Stimulated activated CD4-positive, alpha-beta T cell treated with anti-CD3 and anti-CD28 coated beads, Interleukin-4, amount 100 ng/mL, for 24 hours (primary cell): ENCODE results near the gene C1RL.
"Not testable (repeated sequence)": the region's sequence is repeated elsewhere in the genome, so short reads cannot be mapped to it uniquely, and the experiment has no call there.

Source experiments
- DNase-seq: peaks from one replicate; pipeline ENCODE4 v3.0.0-alpha.2; 2020

Gene C1RL

DNA sequence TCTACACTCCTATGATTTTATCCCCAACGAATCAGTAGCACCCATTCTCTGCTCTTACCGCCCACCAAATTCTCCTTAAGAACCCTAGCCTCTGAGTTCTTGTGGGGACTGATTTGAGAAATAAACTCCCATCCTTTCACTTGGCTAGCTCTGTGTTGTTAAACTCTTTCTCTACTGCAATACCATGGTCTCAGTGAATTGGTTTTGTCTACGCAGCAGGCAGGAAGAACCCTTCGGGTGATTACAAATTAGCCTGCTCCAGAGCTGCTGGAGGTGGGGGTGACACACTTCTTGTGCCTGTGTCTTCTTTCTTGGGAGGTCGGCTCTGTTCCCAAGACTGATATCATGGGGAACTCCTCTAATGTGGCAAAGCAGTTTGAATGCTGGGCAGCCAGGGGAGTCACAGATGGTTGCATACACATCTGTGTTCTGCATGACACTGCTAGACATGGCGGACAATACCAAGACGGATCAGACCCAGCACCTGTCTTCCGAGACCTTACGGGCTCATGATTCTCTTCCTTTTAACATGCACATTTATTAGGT, 50.1 kb downstream of the C1RL start:
- DNase-seq, result no peak

DNA sequence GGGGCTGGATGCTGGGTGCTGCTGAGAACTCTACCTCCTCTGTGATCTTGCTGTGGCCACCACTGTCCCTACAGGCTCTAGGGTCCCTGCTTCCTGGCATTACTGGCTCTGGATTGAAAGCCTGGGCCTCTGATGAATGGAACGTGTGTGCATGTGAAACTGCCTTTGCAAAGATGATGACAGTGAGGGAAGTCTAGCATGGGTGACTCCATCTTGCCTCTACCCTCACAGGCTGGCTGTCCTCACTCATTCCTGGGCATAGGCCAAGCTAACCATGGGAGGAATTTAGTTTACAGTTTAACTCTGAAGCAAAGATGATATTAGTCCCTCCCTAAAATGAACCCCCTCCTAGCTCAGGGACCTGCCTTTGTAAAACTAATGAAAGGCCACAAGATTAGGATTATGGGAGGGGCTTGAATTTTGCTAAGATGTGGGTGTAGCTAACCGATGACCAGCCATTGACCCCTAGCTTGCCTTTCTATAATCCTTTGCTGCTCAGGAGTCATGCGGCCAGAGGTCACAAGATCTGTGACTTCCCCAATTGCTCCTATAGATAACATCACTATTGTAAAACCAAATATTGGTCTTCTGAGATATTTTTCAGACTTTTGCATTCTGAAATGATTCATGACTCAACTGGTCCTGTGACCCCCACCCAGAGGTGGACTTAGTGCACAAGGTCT, 50.7 kb downstream of the C1RL start:
- DNase-seq, result no peak

DNA sequence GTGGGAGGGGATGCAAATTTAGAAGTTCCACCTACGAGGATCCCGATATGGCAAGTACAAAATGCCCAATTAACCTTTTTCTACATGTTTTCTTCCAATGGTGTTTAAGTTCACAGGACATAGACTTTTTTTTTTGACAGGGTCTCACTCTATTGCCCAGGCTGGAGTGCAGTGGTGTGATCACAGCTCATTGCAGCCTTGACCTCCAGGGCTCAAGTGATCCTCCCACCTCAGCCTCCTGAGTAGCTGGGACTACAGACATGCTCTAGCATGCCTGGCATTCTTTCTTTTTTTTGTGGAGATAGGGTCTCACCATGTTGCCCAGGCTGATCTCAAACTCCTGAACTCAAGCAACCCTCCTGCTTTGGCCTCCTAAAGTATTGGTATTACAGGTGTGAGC, 53.3 kb downstream of the C1RL start:
- DNase-seq, result not testable (repeated sequence)

DNA sequence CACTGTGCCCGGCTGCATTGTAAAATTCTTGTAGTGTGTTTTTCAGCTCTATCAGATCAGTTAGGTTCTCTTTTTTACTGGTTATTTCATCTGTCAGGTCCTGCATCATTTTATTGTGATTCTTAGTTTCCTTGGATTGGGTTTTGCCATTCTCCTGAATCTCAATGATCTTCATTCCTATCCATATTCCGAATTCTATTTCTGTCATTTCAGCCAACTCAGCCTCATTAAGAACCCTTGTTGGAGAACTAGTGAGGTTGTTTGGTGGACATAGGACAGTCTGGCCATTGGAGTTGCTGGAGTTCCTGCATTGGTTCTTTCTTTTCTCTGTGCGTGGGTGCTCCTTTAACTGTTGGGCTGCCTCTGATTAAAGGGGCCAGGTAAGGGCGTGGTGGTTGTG, 54.1 kb downstream of the C1RL start:
- DNase-seq, result no peak

DNA sequence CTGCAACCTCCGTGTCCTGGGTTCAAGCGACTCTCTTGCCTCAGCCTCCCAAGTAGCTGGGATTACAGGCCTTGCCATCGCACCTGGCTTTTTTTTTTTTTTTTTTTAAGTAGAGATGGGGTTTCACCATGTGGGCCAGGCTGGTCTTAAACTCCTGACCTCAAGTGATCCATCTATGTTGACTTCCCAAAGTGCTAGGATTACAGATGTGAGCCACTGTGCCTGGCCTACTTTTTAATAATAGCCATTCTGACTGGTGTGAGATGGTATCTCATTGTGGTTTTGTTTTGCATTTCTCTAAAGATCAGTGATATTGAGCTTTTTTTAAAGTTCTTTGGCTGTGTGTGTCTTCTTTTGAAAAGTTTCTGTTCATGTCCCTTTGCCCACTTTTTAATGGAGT, 59.0 kb downstream of the C1RL start:
- DNase-seq, result not testable (repeated sequence)

DNA sequence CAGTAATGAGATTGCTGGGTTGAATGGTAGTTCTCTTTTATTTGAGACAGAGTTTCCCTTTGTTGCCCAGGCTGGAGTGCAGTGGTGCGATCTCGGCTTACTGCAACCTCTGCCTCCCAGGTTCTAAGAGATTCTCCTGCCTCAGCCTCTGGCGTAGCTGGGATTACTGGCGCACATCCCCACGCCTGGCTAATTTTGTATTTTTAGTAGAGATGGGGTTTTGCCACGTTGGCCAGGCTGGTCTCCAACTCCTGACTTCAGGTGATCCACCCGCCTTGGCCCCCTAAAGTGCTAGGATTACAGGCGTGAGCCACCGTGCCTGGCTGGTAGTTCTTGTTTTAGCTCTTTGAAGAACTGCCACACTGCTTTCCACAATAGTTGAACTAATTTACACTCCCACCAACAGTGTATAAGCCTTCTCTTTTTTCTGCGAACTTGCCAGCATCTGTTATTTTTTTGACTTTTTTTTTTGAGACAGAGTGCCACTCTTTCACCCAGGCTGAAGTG, 59.5 kb downstream of the C1RL start:
- DNase-seq, result not testable (repeated sequence)

DNA sequence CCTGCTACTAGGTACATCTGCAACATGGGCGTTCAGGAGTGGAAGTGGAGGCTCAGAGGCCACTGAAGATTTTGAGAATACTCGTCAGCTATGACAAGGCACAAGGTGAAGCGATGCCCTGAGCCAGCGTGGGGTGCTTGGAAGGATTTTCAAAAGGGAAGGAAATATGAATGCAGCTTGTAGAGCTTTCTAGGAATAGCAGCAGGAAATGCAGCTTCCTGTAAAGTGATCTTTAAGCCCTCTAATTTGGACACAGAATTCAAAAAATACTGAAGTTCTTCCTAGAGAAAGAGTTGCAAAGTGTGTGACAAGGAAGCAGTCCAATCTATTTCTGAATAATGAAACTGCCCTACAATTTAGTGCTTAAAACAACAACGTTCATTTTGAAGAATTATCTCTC, 61.7 kb downstream of the C1RL start:
- DNase-seq, result no peak

DNA sequence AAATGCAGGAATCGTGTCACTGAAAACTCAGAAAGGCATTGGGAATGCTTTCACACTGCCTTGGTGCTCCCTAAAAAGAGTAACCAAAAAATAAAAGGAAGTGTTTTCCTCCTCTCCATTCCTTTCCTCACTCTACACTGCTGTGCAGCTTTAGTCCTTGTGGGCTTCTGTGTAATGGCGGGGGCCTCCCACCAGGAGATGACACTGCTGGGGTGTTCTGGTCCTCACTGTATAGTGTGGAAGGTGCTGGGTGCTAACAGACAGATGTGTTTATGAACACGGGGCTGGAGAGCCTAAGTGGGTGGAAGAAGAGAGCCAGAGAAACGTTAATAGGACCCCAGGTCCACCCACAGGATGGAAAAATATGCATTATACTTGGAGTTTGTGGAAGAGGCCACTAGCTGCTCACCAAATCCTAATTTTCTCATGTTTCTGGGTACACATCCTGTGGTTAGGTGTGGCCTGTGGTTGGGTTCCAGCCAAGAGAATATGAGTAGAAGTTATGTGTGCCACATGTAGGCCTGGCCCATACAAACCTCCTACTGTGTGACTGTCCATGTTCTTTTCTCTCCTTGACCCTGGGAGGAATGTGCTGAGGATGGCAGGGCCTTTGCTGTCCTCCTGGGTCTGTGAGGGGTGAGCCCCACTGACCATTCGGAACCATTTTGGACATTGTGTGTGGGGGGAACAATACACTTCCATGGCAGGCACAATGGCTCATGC, 62.5 kb downstream of the C1RL start:
- DNase-seq, result no peak

DNA sequence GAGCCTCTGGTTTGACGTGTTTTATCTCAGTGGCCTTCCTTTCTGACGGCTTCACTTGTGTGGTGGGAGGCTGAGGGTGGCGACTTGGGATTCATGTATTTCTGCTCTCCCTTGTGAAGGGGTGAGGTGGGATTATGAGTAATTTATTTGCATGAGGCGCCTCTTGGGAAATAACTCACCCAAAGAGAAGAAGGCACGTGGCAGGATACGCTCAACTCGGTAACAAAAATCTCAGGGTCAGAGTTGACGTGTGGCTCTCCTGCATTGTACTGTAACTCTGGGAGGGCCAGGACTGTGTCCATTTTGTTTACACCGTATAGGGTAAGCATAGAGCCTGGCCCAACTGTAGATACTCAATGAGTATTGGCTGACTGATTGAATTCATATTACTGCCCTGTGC, 63.1 kb downstream of the C1RL start:
- DNase-seq, result no peak
